Hematopoietic multipotent progenitor cell treated with erythropoietin and hydrocortisone succinate and interleukin-3 and kit ligand, for 15 days (in vitro differentiated cells): ENCODE results near the gene NUP35.

Source experiments
- DNase-seq: peaks from one replicate; pipeline ENCODE4 v3.0.0-alpha.2; 2015; ENCODE audit warnings: low spot score

NUP35 gene, protein sequence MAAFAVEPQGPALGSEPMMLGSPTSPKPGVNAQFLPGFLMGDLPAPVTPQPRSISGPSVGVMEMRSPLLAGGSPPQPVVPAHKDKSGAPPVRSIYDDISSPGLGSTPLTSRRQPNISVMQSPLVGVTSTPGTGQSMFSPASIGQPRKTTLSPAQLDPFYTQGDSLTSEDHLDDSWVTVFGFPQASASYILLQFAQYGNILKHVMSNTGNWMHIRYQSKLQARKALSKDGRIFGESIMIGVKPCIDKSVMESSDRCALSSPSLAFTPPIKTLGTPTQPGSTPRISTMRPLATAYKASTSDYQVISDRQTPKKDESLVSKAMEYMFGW

DNA sequence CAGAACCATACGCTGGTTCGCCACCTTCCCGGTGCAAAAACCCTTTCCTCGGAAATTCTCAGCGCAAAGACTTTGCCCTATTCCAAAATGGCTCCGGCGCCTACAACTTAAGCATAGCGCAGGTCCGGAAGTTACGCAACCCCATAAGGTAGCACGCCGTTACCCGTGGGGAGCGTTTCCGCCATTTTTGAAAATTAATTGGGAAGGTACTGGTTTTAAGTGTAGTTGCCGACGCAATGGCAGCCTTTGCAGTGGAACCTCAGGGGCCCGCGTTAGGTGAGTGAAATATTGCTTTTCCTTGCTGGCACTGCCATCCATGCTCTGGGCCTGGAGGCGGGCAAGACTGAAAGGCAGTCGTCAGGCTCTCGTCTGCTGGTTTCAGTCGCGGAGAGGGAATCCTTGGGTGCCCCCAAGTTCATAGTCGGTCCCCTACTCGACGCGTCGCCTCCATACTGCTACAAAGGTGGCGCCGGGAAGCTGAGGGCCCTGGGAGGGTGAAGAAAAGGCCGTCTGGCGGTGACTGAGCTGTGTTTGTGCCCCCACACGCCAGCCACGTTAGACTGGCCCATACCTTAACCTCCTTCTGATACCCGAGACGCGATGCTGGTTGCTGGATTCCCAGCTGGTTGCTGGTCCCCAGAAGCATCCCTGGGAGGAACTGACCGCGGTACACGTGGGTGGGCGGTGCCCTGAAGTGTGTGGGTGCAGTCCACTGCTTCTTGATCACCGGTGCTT is at the start of gene NUP35:
TSS of gene NUP35 (plus strand) at position 222 of the 735 bp plus-strand sequence. CDS start at position 237, 15 bp downstream.
- DNase-seq: peak; percentile 90

DNA sequence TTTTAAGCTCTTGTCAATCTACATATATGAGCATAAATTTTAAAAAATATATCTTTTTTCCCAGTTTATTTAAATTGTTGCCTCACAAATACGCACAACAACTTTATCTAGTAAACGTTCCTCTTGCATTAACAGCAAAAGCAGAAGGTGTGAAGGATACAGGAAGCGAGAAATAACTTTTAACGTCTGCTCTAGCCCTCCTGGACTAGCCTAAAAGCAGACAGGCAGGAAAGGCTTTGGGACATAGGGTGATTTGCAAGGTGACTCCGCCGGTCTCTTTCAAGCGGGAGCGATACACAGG is 46.1 kb upstream of the NUP35 start:
- DNase-seq: no peak

DNA sequence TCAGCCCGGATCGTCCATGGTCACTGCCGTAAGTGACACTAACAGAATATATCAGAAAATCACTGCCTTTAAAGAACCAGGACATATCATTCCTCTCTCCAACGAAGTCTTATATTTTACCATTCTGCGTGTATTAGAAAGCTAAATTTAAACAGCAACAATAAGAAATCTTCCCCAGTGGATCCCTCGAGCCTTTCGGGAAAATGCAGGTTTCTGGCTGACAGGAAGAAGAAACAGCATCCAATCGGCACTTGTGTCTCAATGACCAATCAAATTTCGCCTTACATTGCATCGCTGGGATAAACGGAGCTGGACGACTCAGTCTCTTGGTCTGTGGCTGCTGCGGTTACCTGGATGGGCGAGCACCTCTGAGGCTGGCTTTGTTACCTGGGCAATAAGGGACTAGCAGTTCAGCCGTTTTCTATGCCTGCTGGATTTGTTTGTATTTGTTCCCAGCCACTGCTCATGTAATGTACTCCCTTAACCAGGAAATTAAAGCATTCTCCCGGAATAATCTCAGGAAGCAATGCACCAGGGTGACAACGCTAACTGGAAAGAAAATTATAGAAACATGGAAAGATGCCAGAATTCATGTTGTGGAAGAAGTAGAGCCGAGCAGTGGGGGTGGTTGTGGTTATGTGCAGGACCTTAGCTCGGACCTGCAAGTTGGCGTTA is 45.6 kb upstream of the NUP35 start, which contains the start of gene DUSP19:
TSS of gene DUSP19 (plus strand) at position 284 of the 675 bp plus-strand sequence. CDS start at position 471, 187 bp downstream.
- peak; percentile 89 for DNase-seq

DNA sequence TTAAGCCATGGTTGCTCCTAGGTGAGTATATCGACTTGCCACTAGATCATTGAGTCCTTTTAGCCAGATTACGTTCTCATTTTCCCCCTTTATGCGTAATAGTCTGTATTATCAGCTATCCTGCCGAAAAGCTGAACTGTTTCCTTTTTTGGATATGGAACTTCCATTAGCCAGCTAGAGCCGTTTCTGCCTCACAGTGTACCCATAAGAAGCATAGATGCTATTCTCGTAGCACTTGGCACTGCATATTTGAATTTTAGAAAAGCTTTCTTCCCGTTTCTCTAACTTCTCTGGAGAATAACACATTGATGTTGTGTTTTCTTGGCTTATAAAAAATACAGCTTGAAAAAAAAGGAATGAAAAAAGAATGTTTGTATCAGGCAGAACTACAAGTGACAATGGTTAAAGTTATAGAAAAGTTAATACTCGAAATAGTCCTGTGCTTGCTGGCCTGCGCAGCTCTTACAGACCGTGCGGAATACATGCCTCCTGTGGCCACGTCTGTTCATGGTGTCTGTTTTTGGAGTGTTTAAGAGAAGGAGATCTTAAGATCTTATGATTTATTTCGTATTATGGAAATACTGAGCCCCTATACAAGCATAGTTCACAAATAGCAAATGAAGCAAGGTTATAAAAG is 45.0 kb upstream of the NUP35 start:
- no peak for DNase-seq

DNA sequence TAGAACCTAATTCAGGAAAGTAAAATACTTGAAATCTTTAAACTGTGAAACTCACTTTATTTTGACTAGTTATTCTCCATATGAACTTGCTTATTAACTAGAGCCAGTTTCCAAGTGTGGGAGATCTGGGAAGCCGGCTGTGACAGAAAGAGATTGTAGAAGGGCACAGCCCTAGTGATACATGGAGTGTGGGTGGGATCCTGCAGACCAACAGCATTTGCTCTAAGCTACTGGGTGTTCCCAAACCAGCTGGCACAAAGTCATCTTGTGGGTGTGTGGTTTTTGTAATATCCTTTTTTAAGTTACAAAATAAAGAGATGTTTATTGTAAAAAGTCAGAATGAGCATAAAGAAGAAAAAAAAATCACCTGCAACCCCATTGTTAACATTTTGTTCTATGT is 42.3 kb upstream of the NUP35 start:
- DNase-seq: no peak

DNA sequence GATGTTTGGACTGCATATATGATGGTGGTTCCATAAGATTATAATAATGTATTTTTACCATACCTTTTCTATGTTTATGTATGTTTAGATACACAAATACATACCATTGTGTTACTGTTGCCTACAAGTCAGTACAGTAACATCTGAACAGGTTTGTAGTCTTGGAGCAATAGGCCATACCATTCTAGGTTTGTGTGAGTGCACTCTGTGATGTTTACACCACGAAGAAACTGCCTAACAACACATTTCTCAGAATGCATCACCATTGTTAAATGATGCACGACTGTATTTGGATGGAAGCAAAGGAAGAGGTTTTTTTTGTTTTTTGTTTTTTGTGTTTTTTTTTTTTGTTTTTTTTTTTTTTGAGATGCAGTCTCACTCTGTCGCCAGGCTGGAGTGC is 36.2 kb upstream of the NUP35 start:
- no peak for DNase-seq

DNA sequence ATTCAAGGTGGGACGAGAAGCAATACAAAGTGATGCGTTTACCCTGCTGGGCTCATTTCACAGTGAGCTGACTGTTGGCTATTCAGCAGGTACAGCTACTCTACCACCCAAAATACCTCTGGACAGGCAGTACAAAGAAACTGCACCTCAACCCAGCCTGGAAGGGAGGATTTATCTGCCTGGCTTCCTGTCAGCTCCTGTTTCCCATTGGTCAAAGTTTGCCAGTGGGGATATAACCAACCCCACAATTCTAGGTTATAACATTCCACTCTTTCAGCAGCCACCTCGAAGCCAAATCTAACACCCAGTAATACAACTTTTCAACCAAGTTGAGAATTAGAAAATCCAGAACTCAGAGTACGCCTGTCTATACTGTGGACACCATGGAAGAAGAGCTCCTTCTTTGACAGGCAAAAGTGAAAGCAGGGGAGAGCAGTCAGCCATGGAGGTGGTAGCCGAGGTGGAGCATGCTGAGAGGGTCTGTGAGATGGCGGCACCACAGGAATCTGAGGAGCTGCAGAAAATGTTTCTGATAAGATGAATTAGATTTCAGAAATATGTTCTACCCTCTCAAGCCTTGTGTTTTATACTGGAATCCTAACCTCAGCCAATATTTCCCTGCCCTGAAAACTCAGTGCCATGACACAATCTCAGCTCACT is 34.9 kb upstream of the NUP35 start:
- no peak for DNase-seq

DNA sequence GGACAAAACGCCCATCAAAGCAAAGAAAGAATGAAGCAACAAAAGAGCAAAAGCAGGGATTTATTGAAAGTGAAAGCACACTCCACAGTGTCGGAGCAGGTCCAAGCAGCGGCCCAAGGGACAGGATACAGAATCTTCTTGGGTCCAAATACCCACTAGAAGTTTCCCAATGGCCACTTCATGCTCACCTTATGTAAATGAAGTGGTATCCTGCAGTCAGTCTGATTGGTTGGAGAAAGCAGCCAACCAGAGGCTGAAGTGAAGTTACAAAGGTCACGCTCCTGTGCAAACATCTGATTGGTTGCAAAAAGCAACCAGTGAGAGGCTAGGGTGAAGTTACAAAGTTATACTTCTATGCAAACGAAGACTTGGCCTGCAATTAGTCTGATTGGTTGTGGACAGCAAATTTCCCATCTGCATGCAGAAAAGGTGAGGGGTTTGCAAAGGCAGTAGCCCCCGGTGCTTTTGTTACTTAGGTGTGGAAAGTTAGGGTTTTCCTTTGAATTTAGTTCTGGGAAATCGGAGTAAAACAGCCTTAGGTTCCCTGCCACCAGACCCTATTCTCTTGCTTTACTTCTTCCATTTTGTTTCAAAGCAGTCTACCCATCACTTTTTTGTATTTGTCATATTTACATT is 32.8 kb upstream of the NUP35 start:
- DNase-seq: no peak

DNA sequence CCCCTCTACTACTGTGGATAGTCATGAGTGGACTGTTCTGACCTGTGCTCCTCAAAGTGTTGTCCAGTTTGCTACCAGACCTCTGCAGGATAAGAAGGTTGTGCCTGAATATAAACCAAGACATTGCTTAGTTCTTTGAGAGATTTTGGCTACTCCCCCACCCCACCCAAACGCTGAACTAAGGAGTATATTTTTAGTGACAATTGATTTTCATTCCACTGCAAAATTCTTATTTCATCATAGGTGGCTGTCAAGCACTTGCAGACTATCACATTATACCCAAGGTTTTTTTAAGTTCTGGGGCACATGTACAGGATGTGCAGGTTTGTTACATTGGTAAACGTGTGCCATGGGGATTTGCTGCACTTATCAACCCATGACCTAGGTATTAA is 32.3 kb upstream of the NUP35 start:
- DNase-seq: no peak

DNA sequence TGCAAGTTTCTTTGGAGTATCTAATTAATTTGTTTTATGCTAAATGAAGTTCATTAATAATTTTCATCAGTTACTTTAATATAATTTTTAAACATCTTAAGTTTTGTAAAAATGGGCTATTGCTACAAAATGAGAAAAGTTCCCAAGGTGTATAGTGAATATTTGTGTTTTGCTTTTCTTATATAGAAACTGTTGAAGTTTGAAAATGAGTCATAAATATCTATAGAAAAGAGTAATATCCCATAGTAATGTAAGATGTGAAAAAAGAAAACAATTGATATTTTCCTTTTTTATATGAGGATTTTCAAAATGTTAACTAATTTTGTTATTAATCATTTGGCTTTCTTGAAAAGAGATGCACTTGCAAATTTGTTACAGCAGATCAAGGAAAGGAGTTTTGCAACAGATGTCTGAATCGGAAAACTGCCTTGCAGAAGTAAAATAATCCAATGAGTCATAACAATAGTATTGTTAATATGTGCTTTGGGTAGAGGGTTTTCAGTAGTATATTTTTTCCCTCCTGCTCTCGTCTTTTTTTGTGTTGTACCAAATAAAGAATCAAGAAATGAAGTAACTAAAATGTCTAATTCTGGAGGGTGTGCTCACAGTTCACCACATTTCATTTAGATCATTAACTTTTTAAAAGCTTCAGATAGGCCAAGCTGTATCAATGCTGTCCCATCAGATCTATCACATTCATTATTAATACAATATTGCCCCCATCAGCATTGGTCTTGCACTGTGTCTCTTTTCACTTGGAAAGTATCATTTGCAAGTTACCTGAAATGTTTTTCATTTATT is 30.2 kb upstream of the NUP35 start:
- DNase-seq: no peak

DNA sequence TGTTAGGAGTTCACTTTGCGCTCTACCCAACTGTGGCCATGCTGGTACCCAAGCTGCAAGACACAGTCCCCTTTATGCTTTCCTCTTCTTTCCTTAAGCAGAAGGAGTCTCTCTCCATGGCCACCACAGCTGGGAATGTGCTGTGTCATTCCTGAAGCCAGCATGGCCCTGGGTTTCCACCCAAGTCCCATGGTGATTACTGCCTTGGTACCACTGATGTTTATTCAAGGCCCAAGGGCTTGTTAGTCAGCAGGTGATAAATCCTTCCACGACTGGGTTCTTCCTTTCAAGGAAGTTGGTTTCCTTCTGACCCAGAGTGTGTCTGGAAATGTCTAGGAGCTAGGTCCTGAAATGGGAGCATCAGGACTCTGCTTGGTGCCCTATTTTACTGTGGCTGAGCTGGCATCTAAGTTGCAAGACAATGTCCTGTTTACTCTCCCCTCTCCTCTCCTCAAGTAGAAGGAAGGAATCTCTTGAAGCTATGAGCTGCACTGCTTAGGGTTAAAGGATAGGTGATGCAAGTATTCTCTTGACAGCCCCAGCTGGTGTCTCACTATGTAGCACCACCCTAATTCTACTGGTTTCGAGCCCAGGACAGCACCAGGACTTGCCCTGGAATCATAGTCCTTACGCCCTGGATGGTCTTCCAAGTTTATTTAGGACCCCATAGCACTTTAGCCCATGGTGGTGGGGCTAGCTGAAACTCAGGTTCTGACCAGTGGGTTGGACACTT is 18.7 kb upstream of the NUP35 start:
- no peak for DNase-seq

DNA sequence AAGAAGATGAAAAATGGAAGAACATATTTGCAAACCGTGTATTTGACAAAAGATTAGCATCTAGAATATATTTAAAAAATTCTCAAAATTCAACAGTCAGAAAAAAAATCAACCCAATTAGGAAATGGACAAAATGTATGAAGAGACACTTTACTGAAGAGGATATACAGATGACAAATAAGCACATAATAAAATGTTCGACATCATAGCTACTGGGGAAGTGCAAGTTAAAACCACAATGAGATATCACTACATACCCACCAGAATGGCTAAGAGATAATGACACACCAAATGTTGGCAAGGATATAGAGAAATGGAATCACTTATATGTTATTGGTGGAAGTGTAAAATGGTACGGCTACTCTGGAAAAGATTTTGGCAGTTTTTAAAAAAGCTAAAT is 11.7 kb upstream of the NUP35 start:
- no peak for DNase-seq

DNA sequence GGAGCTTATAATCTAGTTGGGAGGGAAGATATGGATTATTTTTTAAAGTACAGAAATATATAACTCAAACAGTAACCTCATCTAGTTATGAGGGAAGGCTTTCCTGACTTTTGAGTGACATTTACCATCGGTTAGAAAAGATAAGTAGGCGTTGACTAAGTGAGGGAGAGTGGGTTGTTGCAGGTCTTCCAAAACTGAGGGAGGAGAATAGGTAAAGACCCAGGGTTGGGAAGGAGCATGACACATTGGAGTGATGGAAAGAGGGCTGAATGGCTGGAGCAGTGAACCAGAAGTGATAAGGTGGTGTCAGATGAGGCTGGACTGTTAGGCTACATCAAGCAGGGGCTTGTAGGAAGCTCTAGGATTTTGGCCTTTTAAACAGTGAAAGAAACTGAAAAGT is 10.6 kb upstream of the NUP35 start:
- no peak for DNase-seq

DNA sequence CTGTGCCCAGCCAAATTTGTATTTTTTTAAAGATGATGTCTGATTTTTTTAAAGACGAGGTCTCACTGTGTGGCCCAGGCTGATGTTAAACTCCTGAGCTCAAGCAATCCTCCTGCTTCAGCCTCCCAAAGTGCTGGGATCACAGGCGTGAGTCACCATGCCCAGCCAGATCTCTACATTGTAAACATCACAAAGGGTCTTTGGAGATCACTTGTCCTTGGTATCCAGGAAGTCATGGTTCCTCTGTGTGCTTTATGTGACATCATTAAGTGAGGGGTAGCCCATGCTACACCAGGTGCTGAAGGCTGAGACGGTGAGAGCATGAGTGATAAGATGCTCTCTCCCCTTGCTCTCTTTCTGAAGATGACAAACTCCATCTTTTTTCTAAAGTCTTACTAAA is 7.0 kb upstream of the NUP35 start:
- DNase-seq: no peak

DNA sequence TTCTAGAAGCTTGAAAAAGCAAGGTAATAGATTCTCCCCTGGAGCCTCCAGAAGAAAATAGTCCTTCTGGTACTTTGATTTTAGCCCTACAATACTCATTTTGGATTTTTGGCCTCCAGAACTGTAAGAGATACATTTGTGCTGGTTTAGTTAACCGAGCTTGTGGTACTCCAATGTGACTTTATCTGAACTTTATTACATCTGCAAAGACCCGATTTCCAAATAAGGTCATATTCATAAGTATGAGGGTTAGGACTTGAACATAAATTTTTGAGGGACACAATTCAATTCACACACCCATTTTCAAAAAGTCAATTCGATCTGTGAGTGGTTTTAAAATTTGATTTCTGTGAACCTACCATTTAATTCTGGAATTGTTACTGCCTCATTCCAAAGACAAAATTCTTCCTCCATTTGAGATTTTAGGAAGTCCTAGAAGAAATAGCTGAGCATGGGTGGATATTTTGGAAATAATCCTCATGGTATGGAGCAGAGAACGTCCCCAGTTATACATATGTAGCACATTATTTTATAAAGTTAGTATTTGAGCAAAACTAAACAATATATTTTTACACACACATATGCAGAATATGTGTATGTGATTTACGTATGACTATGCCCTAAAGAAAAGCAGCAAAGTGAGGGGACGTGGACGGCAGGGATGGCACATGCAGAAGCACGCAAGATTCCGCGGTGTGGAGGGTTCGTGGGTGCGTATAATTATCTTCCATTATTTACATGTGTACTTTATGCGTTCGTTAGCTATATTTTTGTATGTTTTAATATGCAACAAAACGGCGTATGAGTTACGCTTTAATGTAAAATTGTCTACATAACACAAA is 905 bp upstream of the NUP35 start:
- no peak for DNase-seq

DNA sequence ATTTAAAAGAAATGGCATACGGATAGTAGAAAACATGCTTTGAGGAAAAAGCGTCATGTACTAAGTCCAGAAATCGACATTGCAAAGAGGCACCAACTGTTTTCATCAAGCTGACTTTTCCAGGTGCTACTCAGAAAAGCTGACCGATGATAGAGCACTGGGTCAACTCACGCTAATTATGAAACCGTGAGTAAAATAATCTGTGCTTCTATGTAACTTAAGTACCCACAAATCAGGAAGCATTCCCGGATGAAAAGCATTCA is 353 bp upstream of the NUP35 start:
- DNase-seq: no peak

DNA sequence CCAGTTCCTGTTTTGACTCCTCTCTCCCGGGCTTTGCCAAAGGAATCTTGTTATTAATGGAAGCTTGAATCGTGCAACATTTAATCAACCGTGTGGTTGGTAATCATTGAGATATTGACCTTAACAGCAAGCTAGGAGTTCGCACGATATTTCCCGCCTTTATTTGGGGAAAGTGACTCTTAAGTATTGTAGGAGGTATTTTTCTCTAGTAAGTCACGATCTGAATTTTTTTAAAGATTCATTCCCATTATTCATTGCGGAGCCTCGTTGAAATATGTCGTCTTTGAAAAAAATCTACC is 663 bp downstream of the NUP35 start:
- DNase-seq: no peak

DNA sequence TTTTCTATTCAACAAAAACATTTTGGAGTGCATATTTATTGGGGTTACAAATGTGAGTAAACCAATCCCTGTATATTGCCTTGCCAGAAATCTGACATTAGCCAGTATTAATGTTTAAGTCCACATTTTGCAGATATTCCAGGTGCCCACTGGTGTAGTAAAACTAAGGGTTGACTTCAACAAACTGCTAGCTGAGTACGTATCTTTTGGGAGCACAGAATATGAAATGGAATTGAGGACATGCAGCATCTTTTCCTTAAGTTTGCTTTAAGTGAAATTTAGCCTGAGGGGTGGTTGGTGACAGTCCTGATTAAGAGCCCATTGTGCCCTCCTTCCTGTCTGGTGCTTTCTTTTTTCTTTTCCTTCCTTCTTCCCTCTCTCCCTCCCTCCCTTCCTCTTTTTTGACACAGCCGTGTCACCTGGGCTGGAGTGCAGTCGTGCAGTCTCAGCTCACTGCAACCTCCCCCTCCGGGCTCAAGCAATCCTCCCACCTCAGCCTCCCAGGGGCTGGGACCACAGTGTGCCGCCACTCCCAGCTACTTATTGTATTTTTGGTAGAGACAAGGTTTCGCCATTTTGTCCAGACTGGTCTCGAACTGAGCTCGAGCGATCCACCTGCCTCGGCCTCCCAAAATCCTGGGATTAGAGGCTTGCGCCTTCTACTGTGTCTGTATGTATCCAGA is 1.6 kb downstream of the NUP35 start:
- no peak for DNase-seq

DNA sequence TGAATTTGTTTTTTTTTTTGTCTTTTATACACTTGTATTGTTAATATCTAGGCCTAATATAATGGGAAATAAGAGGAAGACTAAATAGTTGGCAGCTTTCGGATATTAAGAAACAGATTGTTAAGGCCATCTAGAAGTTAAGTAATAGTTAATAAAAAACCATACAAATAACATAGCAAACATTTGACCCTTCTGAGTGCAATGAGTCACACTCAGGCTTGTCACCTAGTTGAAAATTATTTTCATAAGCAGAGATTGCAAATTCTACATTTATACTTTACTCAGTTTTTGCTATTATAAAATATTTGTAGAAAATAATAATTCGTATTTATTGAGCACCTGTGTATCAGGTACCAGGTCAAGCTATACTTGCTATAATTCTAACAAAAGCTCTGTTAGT is 2.4 kb downstream of the NUP35 start:
- no peak for DNase-seq
